ENCODE measurements around the gene PTPRM. TPM values are rescaled to one million over a fixed set of nuclear protein-coding genes. Genes with fewer than 3 reads are reported as not detected.

The PTPRM gene
- total and polyA plus RNA-seq, 2 of the 8 experiments (the other 6 are each of a cell fraction or from before 2014, with no cell fraction given), result 4.1 to 7.0 TPM

GRCh38 chr18:8186413-8186812 lies 619.3 kb downstream of the PTPRM start (continued):
- TF ChIP-seq CHD7 (IDR thresholded peaks at IDR 0.05; ENCODE audit: insufficient replicate concordance, low read length), result no peak
- no peak for TF ChIP-seq ZNF274 (IDR thresholded peaks at IDR 0.05; ENCODE audit: borderline replicate concordance, extremely low read depth, low read length)
- no peak for TF ChIP-seq HDAC2 (IDR thresholded peaks at IDR 0.05; ENCODE audit: borderline replicate concordance in 1 of 2, low read depth in 2 of 2, low read length in 2 of 2)
- no peak for TF ChIP-seq HDAC6 (IDR thresholded peaks at IDR 0.05; ENCODE audit: low read depth, low read length)
- TF ChIP-seq TEAD4 (IDR thresholded peaks at IDR 0.05; ENCODE audit: low read depth, low read length), result no peak
- TF ChIP-seq SIN3A (conservative IDR thresholded peaks at IDR 0.05 in 1 of 2, IDR thresholded peaks at IDR 0.05 in 1 of 2; ENCODE audit: low read depth in 1 of 2, low read length in 2 of 2), result no peak
- TF ChIP-seq CHD1 (IDR thresholded peaks at IDR 0.05; ENCODE audit: low read depth, low read length), result no peak
- TF ChIP-seq, protein P1, sequence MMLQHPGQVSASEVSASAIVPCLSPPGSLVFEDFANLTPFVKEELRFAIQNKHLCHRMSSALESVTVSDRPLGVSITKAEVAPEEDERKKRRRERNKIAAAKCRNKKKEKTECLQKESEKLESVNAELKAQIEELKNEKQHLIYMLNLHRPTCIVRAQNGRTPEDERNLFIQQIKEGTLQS (IDR thresholded peaks at IDR 0.05; ENCODE audit: insufficient read depth, low read depth, low read length), result no peak
- no peak for TF ChIP-seq NANOG (IDR thresholded peaks at IDR 0.05; ENCODE audit: insufficient read depth, low read depth, low read length, poor library complexity, severe bottlenecking)
- no peak for TF ChIP-seq CREB1 (IDR thresholded peaks at IDR 0.05)
- no peak for TF ChIP-seq FOSL1 (IDR thresholded peaks at IDR 0.05; ENCODE audit: insufficient read depth, low read depth, low read length)
